T-cell (primary cell): ENCODE measurements around the gene POMGNT1. TPM values are rescaled to one million over a fixed set of nuclear protein-coding genes. Genes with fewer than 3 reads are reported as not detected.

Experiments
- ATAC-seq, 4 experiments: fragments of 200-7000 bp in 3 of 4; fragments of 150-1000 bp in 1 of 4; cut with Tn5 transposase; replicated peaks in 1 of 4; 1 replicate in 3 of 4; 2 replicates in 1 of 4; pipeline ENCODE4 v1.10.0; 2021; ENCODE audit warnings: moderate library complexity in 3 of 4, mild to moderate bottlenecking in 2 of 4, moderate number of reproducible peaks in 1 of 4
- CTCF ChIA-PET, 2 donors: fragments of 300-600 bp; sonication (Branson Sonifier 250); formaldehyde crosslinking; loops; one replicate each; lab custom pipeline; 2022; ENCODE audit warnings: antibody characterized with exemption in 2 of 2; lab: Charles Lee
- POLR2A ChIA-PET, 2 donors: fragments of 300-600 bp; sonication (Branson Sonifier 250); formaldehyde crosslinking; loops; one replicate each; lab custom pipeline; 2022; ENCODE audit warnings: antibody characterized with exemption in 2 of 2; lab: Charles Lee
- DNase-seq, 35 experiments: peaks; one replicate each; pipeline versions ENCODE4 v3.0.0 to v3.0.0-alpha.2; 2013 to 2023
- H3K27ac ChIP-seq: one replicate; pipeline ENCODE4 v1.5.1; 2013; ENCODE audit warnings: low read length
- H3K27me3 ChIP-seq, 2 experiments: replicated peaks in 1 of 2; 1 replicate in 1 of 2; 2 replicates in 1 of 2; pipeline versions ENCODE4 v1.6.1 to v1.7.0; 2013; ENCODE audit warnings: low read length in 1 of 2, mixed read lengths in 1 of 2; ENCODE audit not compliant: control insufficient read depth in 2 of 2, insufficient read depth in 2 of 2; ENCODE audit errors: extremely low read depth in 1 of 2
- H3K36me3 ChIP-seq, 2 donors: 1 replicate in 1 of 2; 2 replicates in 1 of 2; pipeline versions ENCODE4 v1.6.1 to v1.7.0; 2013; ENCODE audit warnings: low read length in 1 of 2; ENCODE audit not compliant: control insufficient read depth in 2 of 2, insufficient read depth in 1 of 2; ENCODE audit errors: extremely low read depth in 1 of 2
- H3K4me1 ChIP-seq, 2 experiments: 1 replicate in 1 of 2; 2 replicates in 1 of 2; pipeline versions ENCODE4 v1.6.1 to v1.7.0; 2013; ENCODE audit warnings: low read length in 2 of 2, mixed read lengths in 1 of 2; ENCODE audit not compliant: insufficient read depth in 2 of 2, control insufficient read depth in 1 of 2; ENCODE audit errors: extremely low read depth in 1 of 2
- H3K4me3 ChIP-seq, 2 donors: 1 replicate in 1 of 2; 2 replicates in 1 of 2; pipeline versions ENCODE4 v1.5.1 to v1.7.0; 2013; ENCODE audit warnings: mild to moderate bottlenecking in 2 of 2, low read length in 1 of 2, moderate library complexity in 1 of 2; ENCODE audit not compliant: control insufficient read depth in 1 of 2; ENCODE audit errors: extremely low read depth in 1 of 2
- H3K9me3 ChIP-seq: 2 replicates; pipeline ENCODE4 v1.7.0; 2013
- H3K27ac Mint-ChIP-seq, 2 donors: one replicate each; pipeline ENCODE4 v1.8.0; 2020 to 2021; ENCODE audit warnings: mild to moderate bottlenecking in 2 of 2, mixed read lengths in 2 of 2
- H3K27me3 Mint-ChIP-seq, 2 donors: one replicate each; pipeline ENCODE4 v1.8.0; 2021 to 2022; ENCODE audit warnings: mixed read lengths in 2 of 2
- H3K36me3 Mint-ChIP-seq: one replicate; pipeline ENCODE4 v1.8.0; 2021; ENCODE audit warnings: mixed read lengths
- H3K4me1 Mint-ChIP-seq, 3 donors: one replicate each; pipeline ENCODE4 v1.8.0; 2020 to 2022; ENCODE audit warnings: mixed read lengths in 3 of 3, mild to moderate bottlenecking in 1 of 3
- H3K4me3 Mint-ChIP-seq, 3 donors: one replicate each; pipeline ENCODE4 v1.8.0; 2020 to 2022; ENCODE audit warnings: mild to moderate bottlenecking in 3 of 3, mixed read lengths in 3 of 3, moderate library complexity in 3 of 3
- H3K9me3 Mint-ChIP-seq, 3 donors: one replicate each; pipeline ENCODE4 v1.8.0; 2020 to 2022; ENCODE audit warnings: mixed read lengths in 3 of 3
- WGBS: methylation state at CpG from one replicate; pipeline ENCODE4 v1.1.5; 2013; ENCODE audit warnings: missing lambda C conversion rate; ENCODE audit not compliant: insufficient coverage; 5-methylcytosine and 5-hydroxymethylcytosine counted together
- total RNA-seq, 35 experiments: library from RNA in 6 of 35; stranded (reverse) in 6 of 35; fragments of 120-200 nt in 1 of 35; gene quantifications; one replicate each; pipeline versions ENCODE4 v1.2.1 to v1.2.4 and lab custom pipeline; 2013 to 2026

Gene POMGNT1
- total RNA-seq, 5 donors from 2014 or later (not counting 1 experiment from before 2014, with no cell fraction given): 38.0 to 49.6 (median 42.2) TPM

DNA sequence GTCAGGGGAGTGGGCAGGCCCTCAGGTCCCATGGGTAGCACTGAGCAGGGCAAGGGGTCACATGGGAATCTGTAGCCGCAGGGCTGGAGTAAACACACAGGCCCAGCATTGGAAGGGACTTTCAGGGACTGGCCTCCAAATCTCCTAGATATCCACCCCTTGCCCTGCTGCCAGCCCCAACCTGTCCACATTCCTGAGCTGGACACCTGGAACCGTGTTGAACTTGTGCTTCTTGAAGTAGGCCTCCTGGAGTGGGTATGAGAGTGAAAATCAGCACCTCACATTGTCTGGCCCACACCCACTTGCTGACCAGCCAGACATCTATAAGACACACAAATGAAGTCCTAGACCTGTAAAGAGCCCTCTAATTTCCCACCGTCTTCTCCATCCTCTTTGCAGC, 7.7 kb downstream of the POMGNT1 start:
- CTCF ChIA-PET: interaction anchor here in 1 of 2 donors (0.6 kb wide), 1 partner anchor 24 kb away, joined by 4 read pairs; no protein-coding TSS in a partner anchor

DNA sequence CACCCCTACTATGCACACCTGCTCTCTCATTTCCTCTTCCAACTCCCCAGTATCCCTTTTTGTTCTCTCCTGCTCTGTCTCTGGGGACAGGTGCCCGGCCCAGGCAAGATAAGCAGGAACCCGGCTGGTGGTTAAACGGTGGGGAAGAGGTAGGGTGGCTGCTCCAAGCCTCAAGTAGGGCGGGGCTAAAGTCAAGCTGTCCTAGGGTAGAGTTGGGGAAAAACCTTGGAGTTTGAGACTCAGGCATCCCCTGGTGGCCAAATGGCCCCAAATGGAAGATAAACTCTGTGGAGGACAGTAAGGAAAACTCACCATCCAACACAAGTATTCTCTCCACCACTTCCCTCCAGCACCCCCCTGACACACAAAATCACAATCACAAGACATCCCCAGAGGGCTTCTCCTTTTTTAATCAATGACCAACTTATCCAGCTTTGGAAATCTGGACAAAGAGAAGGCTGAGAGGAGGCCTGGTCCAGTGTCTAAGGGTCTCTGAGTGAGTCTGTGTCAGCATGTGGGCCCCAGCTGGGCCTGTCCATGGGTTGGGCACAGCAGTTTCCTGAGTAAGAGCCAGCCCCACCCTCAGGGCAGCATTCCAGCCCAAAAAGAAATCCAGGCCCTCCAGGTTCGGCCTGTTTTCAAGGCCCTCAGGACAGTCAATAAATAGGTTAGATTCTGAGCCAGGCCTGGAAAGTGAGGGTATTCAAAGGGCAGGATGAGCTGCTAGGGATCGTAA, 9.8 kb downstream of the POMGNT1 start:
- Mint-ChIP-seq H3K4me1 (peaks cover 6 to 18% (median 9%) of the 10 kb centered on the region in 3 donors), H3K27me3 (no peaks in the 10 kb centered on the region), H3K4me3 (no peak overlapping the region), H3K27ac (no peak overlapping the region), H3K9me3 (no peaks in the 10 kb centered on the region), H3K36me3 (peaks cover 27% of the 10 kb centered on the region)
- H3K9me3 ChIP-seq: no peaks in the 10 kb centered on the region
- H3K36me3 ChIP-seq: peaks cover 12 to 44% of the 10 kb centered on the region in 2 donors
- 90% methylated on average over 2 of the region's 6 CpGs for WGBS
- H3K27me3 ChIP-seq: no peaks in the 10 kb centered on the region
- no peak for ATAC-seq
- POLR2A ChIA-PET: no interaction called here
- peaks cover 0 to 19% of the 10 kb centered on the region in 2 experiments for H3K4me1 ChIP-seq
- DNase-seq: no peak
- no peak overlapping the region for H3K27ac ChIP-seq
- CTCF ChIA-PET: interaction anchor here in 1 of 2 donors (0.7 to 1.0 kb wide), 2 partner anchors 35 to 156 kb away, joined by 3 to 4 read pairs; no protein-coding TSS in a partner anchor
- no peak overlapping the region for H3K4me3 ChIP-seq

More for the DNA sequence above, 7.7 kb downstream of the POMGNT1 start:
- H3K9me3 Mint-ChIP-seq: no peaks in the 10 kb centered on the region
- Histone ChIP-seq H3K4me1 (peaks cover 0 to under 1% of the 10 kb centered on the region in 2 experiments), H3K27ac (no peak overlapping the region), H3K27me3 (no peaks in the 10 kb centered on the region), H3K4me3 (no peak overlapping the region), H3K36me3 (peaks cover 24 to 60% of the 10 kb centered on the region in 2 donors), H3K9me3 (no peaks in the 10 kb centered on the region)
- H3K4me1 Mint-ChIP-seq: peaks cover 0 to under 1% (median 0%) of the 10 kb centered on the region in 3 donors
- 92% methylated on average over 2 of the region's 3 CpGs for WGBS
- DNase-seq (no peak), ATAC-seq (no peak)
- peaks cover 39% of the 10 kb centered on the region for H3K36me3 Mint-ChIP-seq
- no peak overlapping the region for H3K4me3 Mint-ChIP-seq
- POLR2A ChIA-PET: no interaction called here
- no peak overlapping the region for H3K27ac Mint-ChIP-seq
- no peaks in the 10 kb centered on the region for H3K27me3 Mint-ChIP-seq

DNA sequence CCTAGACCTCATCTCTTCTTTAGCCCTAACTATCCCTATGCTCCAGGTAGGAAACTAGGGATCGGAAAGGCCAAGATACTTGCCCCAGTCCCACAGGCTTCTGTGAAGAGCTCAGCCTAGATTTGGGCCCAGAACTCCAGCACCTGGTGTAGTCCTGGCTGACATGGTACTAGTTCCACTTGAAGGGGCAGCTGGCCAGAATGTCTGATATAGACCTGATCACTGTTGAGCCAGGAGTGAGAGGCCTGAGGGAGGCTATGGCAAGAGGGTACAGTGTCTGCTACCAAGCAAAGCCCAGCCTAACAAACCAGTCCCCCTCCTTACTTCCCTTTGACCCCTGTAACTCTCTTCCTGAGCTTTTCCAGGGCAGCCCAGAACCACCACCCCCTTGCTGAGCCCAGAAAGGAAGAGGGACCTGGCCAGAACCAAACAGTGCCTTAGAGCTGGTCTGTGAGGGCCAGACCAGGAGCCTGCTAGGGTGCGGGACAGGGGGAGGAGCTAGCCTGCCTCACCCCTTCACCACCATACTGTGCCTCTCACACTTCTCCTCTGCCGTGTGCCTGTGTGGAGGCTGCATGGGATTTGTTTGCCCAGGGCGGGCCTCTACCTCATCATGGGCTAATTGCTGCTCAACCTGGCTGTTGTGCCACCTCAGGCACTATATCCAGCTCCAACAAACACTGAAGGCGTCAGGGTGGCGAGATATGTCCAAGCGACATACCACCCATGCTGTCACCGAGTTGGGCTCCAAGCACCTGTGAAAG, 10.9 kb downstream of the POMGNT1 start:
- CTCF ChIA-PET: no interaction called here
- H3K27me3 ChIP-seq: no peaks in the 10 kb centered on the region
- peaks cover 16% of the 10 kb centered on the region for H3K36me3 Mint-ChIP-seq
- H3K4me1 ChIP-seq: peaks cover 0 to 19% of the 10 kb centered on the region in 2 experiments
- no peaks in the 10 kb centered on the region for H3K9me3 ChIP-seq
- ATAC-seq (no peak), DNase-seq (no peak)
- H3K4me3 ChIP-seq: no peak overlapping the region
- WGBS: 100% methylated on average over 1 of the region's 8 CpGs
- H3K27ac Mint-ChIP-seq: peak overlapping the region in 1 of 2 donors; percentile 11
- POLR2A ChIA-PET: no interaction called here
- no peak overlapping the region for H3K27ac ChIP-seq
- peaks cover 6 to 18% (median 9%) of the 10 kb centered on the region in 3 donors for H3K4me1 Mint-ChIP-seq
- no peak overlapping the region for H3K4me3 Mint-ChIP-seq
- peaks cover 5 to 33% of the 10 kb centered on the region in 2 donors for H3K36me3 ChIP-seq
- no peaks in the 10 kb centered on the region for H3K27me3 Mint-ChIP-seq
- H3K9me3 Mint-ChIP-seq: no peaks in the 10 kb centered on the region

DNA sequence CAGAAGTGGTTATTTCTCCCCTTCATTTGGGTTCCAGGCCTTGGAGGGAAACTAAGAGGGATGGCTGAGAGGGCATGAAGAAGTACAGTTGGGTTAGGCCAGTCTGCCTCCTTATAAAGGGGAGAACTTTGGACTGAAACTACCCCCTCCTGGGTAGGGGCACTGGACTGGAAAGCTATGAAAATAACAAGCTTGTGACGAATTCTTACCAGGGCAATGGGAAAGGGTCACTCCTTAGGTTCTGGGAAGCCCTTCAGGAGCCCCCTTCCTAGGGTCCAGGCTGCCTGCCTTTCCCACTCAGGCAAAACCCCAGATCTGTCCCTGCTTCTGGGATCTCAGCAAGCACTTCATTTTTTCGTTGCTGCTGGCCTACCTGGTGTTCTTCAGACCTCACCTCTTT, 12.2 kb downstream of the POMGNT1 start:
- no peak for ATAC-seq

DNA sequence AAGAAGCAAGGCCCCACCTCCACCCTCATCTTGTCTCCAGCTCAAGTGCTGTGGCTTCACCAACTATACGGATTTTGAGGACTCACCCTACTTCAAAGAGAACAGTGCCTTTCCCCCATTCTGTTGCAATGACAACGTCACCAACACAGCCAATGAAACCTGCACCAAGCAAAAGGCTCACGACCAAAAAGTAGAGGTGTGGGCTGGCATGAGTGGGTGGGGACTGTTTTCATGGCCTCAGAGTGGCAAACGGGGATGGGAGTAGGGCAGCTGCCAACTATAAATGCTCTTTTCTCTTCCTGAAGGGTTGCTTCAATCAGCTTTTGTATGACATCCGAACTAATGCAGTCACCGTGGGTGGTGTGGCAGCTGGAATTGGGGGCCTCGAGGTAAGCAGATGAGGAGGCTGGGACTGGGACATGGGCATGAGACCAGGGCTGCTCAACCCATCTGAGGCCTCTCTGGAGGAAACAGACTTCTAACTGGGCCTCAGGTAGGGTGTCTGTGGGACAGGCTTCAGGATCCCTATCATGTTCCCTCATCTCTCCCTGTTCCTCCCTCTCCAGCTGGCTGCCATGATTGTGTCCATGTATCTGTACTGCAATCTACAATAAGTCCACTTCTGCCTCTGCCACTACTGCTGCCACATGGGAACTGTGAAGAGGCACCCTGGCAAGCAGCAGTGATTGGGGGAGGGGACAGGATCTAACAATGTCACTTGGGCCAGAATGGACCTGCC, 13.1 kb downstream of the POMGNT1 start:
- Mint-ChIP-seq H3K27me3 (no peaks in the 10 kb centered on the region), H3K4me3 (no peak overlapping the region), H3K4me1 (peaks cover 6 to 18% (median 9%) of the 10 kb centered on the region in 3 donors), H3K27ac (peak overlapping the region; percentile 57 to 70), H3K9me3 (no peaks in the 10 kb centered on the region), H3K36me3 (peaks cover 16% of the 10 kb centered on the region)
- peaks cover 3 to 18% of the 10 kb centered on the region in 2 donors for H3K36me3 ChIP-seq
- no peak overlapping the region for H3K27ac ChIP-seq
- ATAC-seq: peak in 1 of 4 experiments; percentile 73
- DNase-seq: peak in 1 of 35 experiments; percentile 24
- ChIA-PET POLR2A (no interaction called here), CTCF (no interaction called here)
- no peaks in the 10 kb centered on the region for H3K9me3 ChIP-seq
- peaks cover 0 to 19% of the 10 kb centered on the region in 2 experiments for H3K4me1 ChIP-seq
- WGBS: 10% methylated on average over 4 of the region's 7 CpGs
- peaks cover 0 to 6% of the 10 kb centered on the region in 2 experiments for H3K27me3 ChIP-seq
- no peak overlapping the region for H3K4me3 ChIP-seq

More for the DNA sequence above, 12.2 kb downstream of the POMGNT1 start:
- no peaks in the 10 kb centered on the region for H3K27me3 Mint-ChIP-seq
- peaks cover 6 to 18% (median 9%) of the 10 kb centered on the region in 3 donors for H3K4me1 Mint-ChIP-seq
- POLR2A ChIA-PET: no interaction called here
- H3K9me3 Mint-ChIP-seq: no peaks in the 10 kb centered on the region
- Histone ChIP-seq H3K36me3 (peaks cover 3 to 27% of the 10 kb centered on the region in 2 donors), H3K4me1 (peaks cover 0 to 19% of the 10 kb centered on the region in 2 experiments), H3K27ac (no peak overlapping the region), H3K27me3 (no peaks in the 10 kb centered on the region), H3K9me3 (no peaks in the 10 kb centered on the region), H3K4me3 (no peak overlapping the region)
- H3K27ac Mint-ChIP-seq: peak overlapping the region in 1 of 2 donors; percentile 8
- no peak for DNase-seq
- CTCF ChIA-PET: no interaction called here
- H3K4me3 Mint-ChIP-seq: no peak overlapping the region
- 90% methylated on average over 1 of the region's 2 CpGs for WGBS
- peaks cover 16% of the 10 kb centered on the region for H3K36me3 Mint-ChIP-seq
